SK-N-SH treated with all-trans-retinoic acid at 6 μM for 48 hours (cell line): ENCODE results near the gene DAGLB.

Source experiments
- ATAC-seq: fragments of 200-7000 bp; cut with Tn5 transposase; 3 replicates; pipeline ENCODE4 v1.9.1; 2020; ENCODE audit warnings: mild to moderate bottlenecking, moderate library complexity
- ARNTL ChIP-seq: fragments of 450-650 bp; formaldehyde crosslinking; IDR thresholded peaks from 2 replicates; pipeline ENCODE4 v1.5.0; 2020; ENCODE audit warnings: low read depth, mild to moderate bottlenecking, moderate library complexity, borderline replicate concordance
- BACH2 ChIP-seq: fragments of 250-450 bp; sonication (Bioruptor Pico); IDR thresholded peaks from 2 replicates; pipeline ENCODE4 v1.9.0; 2021; ENCODE audit warnings: mild to moderate bottlenecking, borderline replicate concordance
- CSRNP3 ChIP-seq: fragments of 250-450 bp; sonication (Bioruptor Pico); IDR thresholded peaks from 2 replicates; pipeline ENCODE4 v1.5.1; 2021; ENCODE audit warnings: mild to moderate bottlenecking, moderate library complexity
- ESRRG ChIP-seq: fragments of 250-450 bp; sonication (Bioruptor Pico); IDR thresholded peaks from 2 replicates; pipeline ENCODE4 v1.6.1; 2021; ENCODE audit warnings: mild to moderate bottlenecking
- GLIS3 ChIP-seq: fragments of 250-450 bp; sonication (Bioruptor Pico); IDR thresholded peaks from 2 replicates; pipeline ENCODE4 v1.5.0; 2020; ENCODE audit warnings: mild to moderate bottlenecking, moderate library complexity
- ISL1 ChIP-seq: fragments of 250-450 bp; sonication (Bioruptor Pico); IDR thresholded peaks from 2 replicates; pipeline ENCODE4 v2.1.2; 2022; ENCODE audit warnings: mild to moderate bottlenecking, moderate library complexity
- OSR1 ChIP-seq: fragments of 250-450 bp; sonication (Bioruptor Pico); IDR thresholded peaks from 2 replicates; pipeline ENCODE4 v1.8.0; 2022; ENCODE audit warnings: moderate library complexity, mild to moderate bottlenecking, inconsistent platforms
- PATZ1 ChIP-seq: fragments of 250-450 bp; sonication (Bioruptor Pico); IDR thresholded peaks from 2 replicates; pipeline ENCODE4 v1.8.0; 2020; ENCODE audit warnings: mild to moderate bottlenecking, moderate library complexity, borderline replicate concordance
- RARB ChIP-seq: fragments of 250-450 bp; sonication (Bioruptor Pico); IDR thresholded peaks from 2 replicates; pipeline ENCODE4 v1.8.0; 2021; ENCODE audit warnings: mild to moderate bottlenecking, moderate library complexity
- SNAI2 ChIP-seq: fragments of 250-450 bp; sonication (Bioruptor Pico); IDR thresholded peaks from 2 replicates; pipeline ENCODE4 v1.5.0; 2020; ENCODE audit warnings: mild to moderate bottlenecking, moderate library complexity
- TCF4 ChIP-seq: fragments of 250-450 bp; sonication (Bioruptor Pico); IDR thresholded peaks from 2 replicates; pipeline ENCODE4 v1.8.0; 2021; ENCODE audit warnings: mild to moderate bottlenecking, moderate library complexity, borderline replicate concordance
- TOX ChIP-seq: fragments of 250-450 bp; sonication (Bioruptor Pico); IDR thresholded peaks from 2 replicates; pipeline ENCODE4 v1.8.0; 2021; ENCODE audit warnings: mild to moderate bottlenecking, moderate library complexity, borderline replicate concordance
- TSHZ2 ChIP-seq: fragments of 250-450 bp; sonication (Bioruptor Pico); IDR thresholded peaks from 2 replicates; pipeline ENCODE4 v1.5.0; 2020; ENCODE audit warnings: mild to moderate bottlenecking, moderate library complexity
- ZC3H10 ChIP-seq: fragments of 250-450 bp; sonication (Bioruptor Pico); IDR thresholded peaks from 2 replicates; pipeline ENCODE4 v1.5.1; 2021; ENCODE audit warnings: mild to moderate bottlenecking, moderate library complexity
- ZFP3 ChIP-seq: fragments of 250-450 bp; sonication (Bioruptor Pico); IDR thresholded peaks from 2 replicates; pipeline ENCODE4 v1.5.0; 2020; ENCODE audit warnings: mild to moderate bottlenecking, moderate library complexity
- ZFP30 ChIP-seq: fragments of 450-650 bp; formaldehyde crosslinking; IDR thresholded peaks from 2 replicates; pipeline ENCODE4 v1.5.0; 2022; ENCODE audit warnings: mild to moderate bottlenecking, moderate library complexity
- ZNF565 ChIP-seq: fragments of 450-650 bp; formaldehyde crosslinking; conservative IDR thresholded peaks from 2 replicates; pipeline ENCODE4 v1.5.0; 2020; ENCODE audit warnings: low read depth, mild to moderate bottlenecking, moderate library complexity
- ZNF70 ChIP-seq: fragments of 450-650 bp; formaldehyde crosslinking; IDR thresholded peaks from 2 replicates; pipeline ENCODE4 v1.5.0; 2020; ENCODE audit warnings: mild to moderate bottlenecking, moderate library complexity
- ZNF8 ChIP-seq: fragments of 450-650 bp; formaldehyde crosslinking; IDR thresholded peaks from 2 replicates; pipeline ENCODE4 v1.5.0; 2020; ENCODE audit warnings: mild to moderate bottlenecking, moderate library complexity
- TF ChIP-seq, protein P1 (sequence below): fragments of 250-450 bp; sonication (Bioruptor Pico); IDR thresholded peaks from 2 replicates; pipeline ENCODE4 v1.8.0; 2021; ENCODE audit warnings: low read depth, mild to moderate bottlenecking, moderate library complexity, borderline replicate concordance
- TF ChIP-seq, protein P2 (sequence below): fragments of 250-450 bp; sonication (Bioruptor Pico); IDR thresholded peaks from 2 replicates; pipeline ENCODE4 v1.5.1; 2020; ENCODE audit warnings: low read depth, mild to moderate bottlenecking, moderate library complexity

The DAGLB gene

DNA sequence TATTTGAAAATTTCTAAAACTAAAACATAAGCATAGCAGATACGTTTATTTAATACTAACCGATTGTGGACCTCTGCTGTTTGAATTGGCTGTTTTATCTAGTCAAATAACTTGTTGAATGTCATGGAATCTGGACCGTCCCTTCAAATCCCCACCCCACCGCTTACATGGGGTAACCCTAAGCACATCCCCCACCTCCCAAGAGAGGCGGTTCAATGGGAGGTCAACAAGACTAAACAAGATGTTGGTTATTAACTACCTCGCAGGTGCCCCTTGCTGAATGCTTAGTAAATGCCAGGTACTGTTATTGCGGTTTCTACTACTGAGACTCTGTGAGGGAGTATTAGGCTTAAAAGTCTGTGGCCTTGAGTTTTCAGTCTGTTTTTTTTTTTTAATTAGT, 70.9 kb downstream of the DAGLB start (continued):
- TF ChIP-seq, protein P1, sequence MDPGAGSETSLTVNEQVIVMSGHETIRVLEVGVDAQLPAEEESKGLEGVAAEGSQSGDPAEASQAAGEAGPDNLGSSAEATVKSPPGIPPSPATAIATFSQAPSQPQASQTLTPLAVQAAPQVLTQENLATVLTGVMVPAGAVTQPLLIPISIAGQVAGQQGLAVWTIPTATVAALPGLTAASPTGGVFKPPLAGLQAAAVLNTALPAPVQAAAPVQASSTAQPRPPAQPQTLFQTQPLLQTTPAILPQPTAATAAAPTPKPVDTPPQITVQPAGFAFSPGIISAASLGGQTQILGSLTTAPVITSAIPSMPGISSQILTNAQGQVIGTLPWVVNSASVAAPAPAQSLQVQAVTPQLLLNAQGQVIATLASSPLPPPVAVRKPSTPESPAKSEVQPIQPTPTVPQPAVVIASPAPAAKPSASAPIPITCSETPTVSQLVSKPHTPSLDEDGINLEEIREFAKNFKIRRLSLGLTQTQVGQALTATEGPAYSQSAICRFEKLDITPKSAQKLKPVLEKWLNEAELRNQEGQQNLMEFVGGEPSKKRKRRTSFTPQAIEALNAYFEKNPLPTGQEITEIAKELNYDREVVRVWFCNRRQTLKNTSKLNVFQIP (CRISPR knock-in tag), result no peak
- TF ChIP-seq ZFP30 (CRISPR knock-in tag) (no peak), TOX (CRISPR knock-in tag) (no peak), GLIS3 (CRISPR knock-in tag) (no peak), TSHZ2 (CRISPR knock-in tag) (no peak), ZC3H10 (no peak)

GRCh38 chr7:6375348-6376101, 72.2 kb downstream of the DAGLB start:
- TF ChIP-seq ZFP30 (CRISPR knock-in tag), result no peak
- TF ChIP-seq, protein P2, sequence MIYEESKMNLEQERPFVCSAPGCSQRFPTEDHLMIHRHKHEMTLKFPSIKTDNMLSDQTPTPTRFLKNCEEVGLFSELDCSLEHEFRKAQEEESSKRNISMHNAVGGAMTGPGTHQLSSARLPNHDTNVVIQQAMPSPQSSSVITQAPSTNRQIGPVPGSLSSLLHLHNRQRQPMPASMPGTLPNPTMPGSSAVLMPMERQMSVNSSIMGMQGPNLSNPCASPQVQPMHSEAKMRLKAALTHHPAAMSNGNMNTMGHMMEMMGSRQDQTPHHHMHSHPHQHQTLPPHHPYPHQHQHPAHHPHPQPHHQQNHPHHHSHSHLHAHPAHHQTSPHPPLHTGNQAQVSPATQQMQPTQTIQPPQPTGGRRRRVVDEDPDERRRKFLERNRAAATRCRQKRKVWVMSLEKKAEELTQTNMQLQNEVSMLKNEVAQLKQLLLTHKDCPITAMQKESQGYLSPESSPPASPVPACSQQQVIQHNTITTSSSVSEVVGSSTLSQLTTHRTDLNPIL (CRISPR knock-in tag), result no peak
- no peak for TF ChIP-seq TCF4 (CRISPR knock-in tag)
- TF ChIP-seq CSRNP3 (CRISPR knock-in tag), result no peak
- no peak for TF ChIP-seq ESRRG (CRISPR knock-in tag)
- TF ChIP-seq RARB (CRISPR knock-in tag), result no peak
- TF ChIP-seq PATZ1 (CRISPR knock-in tag), result no peak
- TF ChIP-seq ZNF565 (CRISPR knock-in tag), result no peak
- no peak for TF ChIP-seq OSR1 (CRISPR knock-in tag)
- TF ChIP-seq TOX (CRISPR knock-in tag), result no peak
- TF ChIP-seq ZC3H10, result no peak
- TF ChIP-seq, protein P1 (CRISPR knock-in tag), result no peak
- no peak for TF ChIP-seq ZNF8 (CRISPR knock-in tag)
- no peak for TF ChIP-seq ZFP3 (CRISPR knock-in tag)
- TF ChIP-seq BACH2 (CRISPR knock-in tag), result no peak
- TF ChIP-seq ISL1, result no peak
- no peak for TF ChIP-seq ZNF70 (CRISPR knock-in tag)
- TF ChIP-seq ARNTL, result no peak
- TF ChIP-seq SNAI2 (CRISPR knock-in tag), result no peak
- ATAC-seq, result peak; percentile 44
